HEK293T (cell line): ENCODE measurements around the gene NOSIP.
A peak's percentile ranks its signal among the peaks of the same experiment; 100 is the strongest.

ENCODE experiments used
- CTCF ChIA-PET: fragments of 350-600 bp; formaldehyde crosslinking; extraction: SDS; loops from one replicate; lab custom pipeline; 2021; ENCODE audit warnings: antibody characterized with exemption, inconsistent platforms; lab: Yijun Ruan, JAX
- POLR2A ChIA-PET: fragments of 350-600 bp; formaldehyde crosslinking; extraction: SDS; loops from one replicate; lab custom pipeline; 2020; ENCODE audit warnings: antibody characterized with exemption, inconsistent platforms; lab: Yijun Ruan, JAX
- DNase-seq: peaks from one replicate; pipeline ENCODE4 v3.0.0; 2012; ENCODE audit warnings: mixed read lengths; ENCODE audit errors: extremely low spot score
- ARNT ChIP-seq: fragments of 450-650 bp; IDR thresholded peaks from 2 replicates; pipeline ENCODE4 v1.6.1; 2017; ENCODE audit warnings: mild to moderate bottlenecking
- BHLHE40 ChIP-seq: fragments of 450-650 bp; IDR thresholded peaks from 2 replicates; pipeline ENCODE4 v1.6.1; 2016; ENCODE audit warnings: mild to moderate bottlenecking, moderate library complexity, borderline replicate concordance
- CTBP1 ChIP-seq: fragments of 450-650 bp; IDR thresholded peaks from 2 replicates; pipeline ENCODE4 v1.6.1; 2016; ENCODE audit warnings: borderline replicate concordance
- ELF4 ChIP-seq: fragments of 450-650 bp; IDR thresholded peaks from 2 replicates; pipeline ENCODE4 v1.6.1; 2017; ENCODE audit warnings: antibody characterized with exemption
- FOXA1 ChIP-seq: fragments of 450-650 bp; IDR thresholded peaks from 2 replicates; pipeline ENCODE4 v1.6.1; 2016; ENCODE audit warnings: mild to moderate bottlenecking
- FOXK2 ChIP-seq: fragments of 450-650 bp; IDR thresholded peaks from 2 replicates; pipeline ENCODE4 v1.6.1; 2016; ENCODE audit warnings: mild to moderate bottlenecking
- FOXM1 ChIP-seq: fragments of 450-650 bp; IDR thresholded peaks from 2 replicates; pipeline ENCODE4 v1.6.1; 2017; ENCODE audit warnings: mild to moderate bottlenecking, borderline replicate concordance
- HDGF ChIP-seq: fragments of 450-650 bp; IDR thresholded peaks from 2 replicates; pipeline ENCODE4 v1.6.1; 2017; ENCODE audit warnings: antibody characterized with exemption, borderline replicate concordance
- L3MBTL2 ChIP-seq: fragments of 450-650 bp; conservative IDR thresholded peaks from 2 replicates; pipeline ENCODE4 v1.6.1; 2016; ENCODE audit warnings: mild to moderate bottlenecking
- LEF1 ChIP-seq: fragments of 450-650 bp; IDR thresholded peaks from 2 replicates; pipeline ENCODE4 v1.6.1; 2017; ENCODE audit warnings: mild to moderate bottlenecking, borderline replicate concordance
- NFRKB ChIP-seq: fragments of 450-650 bp; IDR thresholded peaks from 2 replicates; pipeline ENCODE4 v1.6.1; 2016; ENCODE audit warnings: mild to moderate bottlenecking, moderate library complexity
- PKNOX1 ChIP-seq: fragments of 450-650 bp; IDR thresholded peaks from 2 replicates; pipeline ENCODE4 v1.6.1; 2016
- SP1 ChIP-seq: fragments of 450-650 bp; IDR thresholded peaks from 2 replicates; pipeline ENCODE4 v1.6.1; 2017
- SUZ12 ChIP-seq: fragments of 450-650 bp; IDR thresholded peaks from 2 replicates; pipeline ENCODE4 v1.6.1; 2016; ENCODE audit warnings: mild to moderate bottlenecking
- TARDBP ChIP-seq: fragments of 450-650 bp; IDR thresholded peaks from 2 replicates; pipeline ENCODE4 v1.6.1; 2016
- ZNF384 ChIP-seq: fragments of 450-650 bp; IDR thresholded peaks from 2 replicates; pipeline ENCODE4 v1.6.1; 2016

NOSIP gene

GRCh38 chr19:49574206-49574755, 6.1 kb downstream of the NOSIP start:
- ChIA-PET POLR2A (interaction anchor here (1.4 kb wide), 1 partner anchor 16 kb away, joined by 3 read pairs; no protein-coding TSS in a partner anchor), CTCF (interaction anchor here (0.6 kb wide), 1 partner anchor 64 kb away, joined by 5 read pairs; no protein-coding TSS in a partner anchor)
- DNase-seq: no peak
- TF ChIP-seq SP1 (no peak), HDGF (no peak), CTBP1 (no peak), PKNOX1 (no peak), ARNT (no peak), ELF4 (no peak), NFRKB (no peak), SUZ12 (no peak), ZNF384 (no peak), FOXA1 (no peak), FOXK2 (no peak), FOXM1 (no peak), LEF1 (no peak), BHLHE40 (no peak), TARDBP (no peak), L3MBTL2 (no peak)

GRCh38 chr19:49573425-49573824, 6.9 kb downstream of the NOSIP start:
- POLR2A ChIA-PET: interaction anchor here (1.4 kb wide), 1 partner anchor 17 kb away, joined by 3 read pairs; no protein-coding TSS in a partner anchor
- no peak for TF ChIP-seq FOXK2
- no peak for TF ChIP-seq SUZ12
- no peak for TF ChIP-seq ZNF384
- TF ChIP-seq BHLHE40: no peak
- no peak for TF ChIP-seq NFRKB
- no peak for TF ChIP-seq L3MBTL2
- TF ChIP-seq ARNT: no peak
- no peak for DNase-seq
- CTCF ChIA-PET: no interaction called here

GRCh38 chr19:49573009-49573408, 7.3 kb downstream of the NOSIP start:
- POLR2A ChIA-PET: interaction anchor here (1.4 kb wide), 1 partner anchor 17 kb away, joined by 3 read pairs; no protein-coding TSS in a partner anchor
- CTCF ChIA-PET: no interaction called here
- TF ChIP-seq FOXM1: no peak
- no peak for TF ChIP-seq PKNOX1
- no peak for TF ChIP-seq SP1
- no peak for TF ChIP-seq FOXK2
- TF ChIP-seq BHLHE40: no peak
- TF ChIP-seq FOXA1: no peak
- TF ChIP-seq SUZ12: no peak
- no peak for TF ChIP-seq TARDBP
- TF ChIP-seq HDGF: no peak
- no peak for TF ChIP-seq ARNT
- no peak for TF ChIP-seq NFRKB
- TF ChIP-seq ZNF384: no peak
- TF ChIP-seq ELF4: no peak
- no peak for TF ChIP-seq CTBP1
- TF ChIP-seq LEF1: no peak
- no peak for DNase-seq

- ChIA-PET POLR2A (interaction anchor here (1.1 to 3.0 kb wide), 4 partner anchors 9 to 69 kb away, joined by 3 to 17 read pairs (median 6); partner anchors contain the start of genes FCGRT, NOSIP, PRRG2 and RRAS), CTCF (interaction anchor here (0.7 to 3.7 kb wide), 17 partner anchors 9 to 123 kb away, joined by 3 to 24 read pairs (median 6); partner anchors contain the start of genes NOSIP, PIH1D1 and PRMT1)
- peak; percentile 52; the same call in 1 of the 2 replicates for TF ChIP-seq PKNOX1
- no peak for TF ChIP-seq HDGF
- peak; percentile 39 for DNase-seq
These were observed 9.2 kb downstream of the NOSIP start for GRCh38 chr19:49570997-49571676.

GRCh38 chr19:49570138-49570856, 10.1 kb downstream of the NOSIP start:
- TF ChIP-seq SP1 (no peak), L3MBTL2 (no peak)
- POLR2A ChIA-PET: interaction anchor here (1.0 to 3.0 kb wide), 5 partner anchors 10 to 75 kb away, joined by 3 to 17 read pairs (median 3); partner anchors contain the start of genes FCGRT, NOSIP and PRRG2
- peak; percentile 81 for DNase-seq
- CTCF ChIA-PET: interaction anchor here (0.6 to 3.7 kb wide), 26 partner anchors 9 to 317 kb away, joined by 3 to 24 read pairs (median 5); partner anchors contain the start of genes BCL2L12, IRF3, NOSIP and PIH1D1
